Adrenal gland (tissue), 12 donors: ENCODE results near the gene MAD1L1. TPM values are rescaled to one million over a fixed set of nuclear protein-coding genes. Genes with fewer than 3 reads are reported as not detected.

Source experiments
- DNase-seq, 7 donors: peaks; one replicate each; pipeline ENCODE4 v3.0.0-alpha.2; 2019 to 2020
- H3K27ac ChIP-seq, 5 donors: fragments of 200-600 bp; sonication (generic) in 4 of 5; 1 replicate in 3 of 5; 2 replicates in 2 of 5; pipeline versions ENCODE4 v1.5.1 to v1.8.0; 2016 to 2020; ENCODE audit warnings: mild to moderate bottlenecking in 1 of 5
- H3K27me3 ChIP-seq: fragments of 200-600 bp; 2 replicates; pipeline ENCODE4 v1.8.0; 2021
- H3K36me3 ChIP-seq, 2 donors: fragments of 200-600 bp; replicated peaks in 1 of 2; 1 replicate in 1 of 2; 2 replicates in 1 of 2; pipeline versions ENCODE4 v1.5.1 to v1.8.0; 2018 to 2022
- H3K4me1 ChIP-seq, 2 donors: fragments of 200-600 bp; replicated peaks in 1 of 2; 1 replicate in 1 of 2; 2 replicates in 1 of 2; pipeline versions ENCODE4 v1.5.1 to v1.8.0; 2018 to 2021
- H3K4me3 ChIP-seq, 4 donors: fragments of 200-600 bp; sonication (generic) in 3 of 4; one replicate each; pipeline ENCODE4 v1.5.1; 2016 to 2018
- H3K9me3 ChIP-seq, 3 donors: fragments of 200-600 bp; sonication (generic) in 1 of 3; replicated peaks in 1 of 3; 1 replicate in 2 of 3; 2 replicates in 1 of 3; pipeline versions ENCODE4 v1.5.1 to v1.8.0; 2016 to 2021
- POLR2A ChIP-seq, 2 donors: fragments of 450-650 bp; IDR thresholded peaks; one replicate each; pipeline ENCODE4 v1.6.1; 2017; ENCODE audit warnings: antibody characterized with exemption in 2 of 2, mild to moderate bottlenecking in 2 of 2, moderate library complexity in 1 of 2
- WGBS, 4 donors: extraction: QIAGEN DNeasy Blood & Tissue Kit in 2 of 4; methylation state at CpG; one replicate each; pipeline versions ENCODE4 v1.1.5 to v1.1.7; 2013 to 2017; 5-methylcytosine and 5-hydroxymethylcytosine counted together
- intact Hi-C, 2 donors: fragments of 100-400 bp; cut with DNase I; formaldehyde crosslinking; loops; one replicate each; pipeline versions ENCODE4 v1.14.1 to v1.15.0; 2022 to 2023
- polyA plus RNA-seq, 3 donors: library from polyadenylated mRNA; stranded (reverse); fragments of 200-250 nt in 2 of 3; fragments of 350-450 nt in 1 of 3; fragmentation: Illumina TruSeq in 1 of 3; extraction: RNeasy Lipid Tissue Mini Kit (QIAGEN cat#74804) in 1 of 3; gene quantifications; one replicate each; pipeline ENCODE4 v1.2.3, GENCODE V29; 2013 to 2014
- total RNA-seq, 9 donors: library from RNA; depleted of rRNA in 4 of 9; stranded (reverse); fragments of >200 nt in 4 of 9; fragments of 120-200 nt in 1 of 9; fragmentation: NEBNext Ultra II Directional in 1 of 9; extraction: Animal tissue kit (Norgen Biotek cat#: 25700) in 1 of 9; gene quantifications; one replicate each; pipeline versions ENCODE4 v1.1.0 to v1.2.4, GENCODE V29; 2013 to 2023
- TF ChIP-seq, protein P1 (sequence below), 6 experiments: fragments of 450-650 bp in 4 of 6; fragments of 200-600 bp in 2 of 6; sonication (generic) in 1 of 6; IDR thresholded peaks; 1 replicate in 5 of 6; 2 replicates in 1 of 6; pipeline versions ENCODE4 v1.5.1 to v1.8.0; 2016 to 2021; ENCODE audit warnings: antibody characterized with exemption in 6 of 6, mild to moderate bottlenecking in 2 of 6, moderate library complexity in 1 of 6
- donor health status: healthy with polysubstance abuse.
- donor health status: Bipolar disorder and iron deficiency.
- donor health status: DM: yes; HTN: yes; CAD: no.
- donor health status: DM: no; HTN: no; CAD: no.
- donor health status: DM: no; HTN: no; CAD: no.
- donor health status: DM: yes; HTN: yes; CAD: no.

Gene MAD1L1
- total and polyA plus RNA-seq, 12 donors = 6.7 to 87.7 (median 28.9) TPM

DNA sequence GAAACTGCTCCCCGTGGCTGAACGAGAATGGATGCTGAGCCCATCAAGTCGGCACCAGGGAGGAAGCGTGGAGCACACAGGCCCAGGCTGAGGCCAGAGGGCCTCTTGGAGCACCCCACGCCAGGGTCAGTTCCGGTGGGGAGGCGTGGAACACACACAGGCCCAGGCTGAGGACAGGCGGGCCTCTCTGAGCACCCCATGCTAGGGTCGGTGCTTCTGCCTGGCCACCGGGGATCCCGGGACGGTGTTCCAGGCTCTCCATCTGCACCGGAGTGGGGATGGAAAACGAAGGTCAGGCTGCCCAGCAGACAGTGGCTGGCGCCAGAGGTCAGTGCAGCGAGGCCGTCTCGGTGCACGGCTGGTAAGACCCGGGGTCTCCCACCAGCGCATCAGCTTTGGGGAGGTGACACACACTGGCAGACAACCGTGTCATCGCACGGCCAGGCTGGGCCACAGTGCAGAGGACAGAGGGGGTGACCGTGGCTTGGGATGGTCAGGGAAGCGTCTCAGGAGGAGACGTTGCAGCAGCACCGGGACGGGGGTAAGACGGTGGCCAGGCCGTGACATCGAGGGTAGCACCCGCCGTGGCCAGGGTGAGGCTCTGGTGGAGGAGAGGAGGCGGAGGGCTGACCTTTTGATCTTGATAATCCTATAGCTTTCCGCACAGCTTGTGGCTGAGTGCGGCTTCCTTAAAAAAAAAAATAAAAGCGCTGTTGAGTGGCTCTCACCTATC is 358.7 kb downstream of the MAD1L1 start:
- intact Hi-C loops = loop anchor here in 1 of 2 donors (10.0 kb wide), 1 partner anchor 221 kb away; no protein-coding TSS in a partner anchor
- Histone ChIP-seq H3K27ac (no peak overlapping the region), H3K27me3 (no peaks in the 10 kb centered on the region), H3K9me3 (no peaks in the 10 kb centered on the region), H3K36me3 (no peaks in the 10 kb centered on the region), H3K4me1 (no peaks in the 10 kb centered on the region), H3K4me3 (no peak overlapping the region)
- TF ChIP-seq POLR2A (IDR thresholded peaks at IDR 0.05) = no peak
- TF ChIP-seq, protein P1, sequence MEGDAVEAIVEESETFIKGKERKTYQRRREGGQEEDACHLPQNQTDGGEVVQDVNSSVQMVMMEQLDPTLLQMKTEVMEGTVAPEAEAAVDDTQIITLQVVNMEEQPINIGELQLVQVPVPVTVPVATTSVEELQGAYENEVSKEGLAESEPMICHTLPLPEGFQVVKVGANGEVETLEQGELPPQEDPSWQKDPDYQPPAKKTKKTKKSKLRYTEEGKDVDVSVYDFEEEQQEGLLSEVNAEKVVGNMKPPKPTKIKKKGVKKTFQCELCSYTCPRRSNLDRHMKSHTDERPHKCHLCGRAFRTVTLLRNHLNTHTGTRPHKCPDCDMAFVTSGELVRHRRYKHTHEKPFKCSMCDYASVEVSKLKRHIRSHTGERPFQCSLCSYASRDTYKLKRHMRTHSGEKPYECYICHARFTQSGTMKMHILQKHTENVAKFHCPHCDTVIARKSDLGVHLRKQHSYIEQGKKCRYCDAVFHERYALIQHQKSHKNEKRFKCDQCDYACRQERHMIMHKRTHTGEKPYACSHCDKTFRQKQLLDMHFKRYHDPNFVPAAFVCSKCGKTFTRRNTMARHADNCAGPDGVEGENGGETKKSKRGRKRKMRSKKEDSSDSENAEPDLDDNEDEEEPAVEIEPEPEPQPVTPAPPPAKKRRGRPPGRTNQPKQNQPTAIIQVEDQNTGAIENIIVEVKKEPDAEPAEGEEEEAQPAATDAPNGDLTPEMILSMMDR (IDR thresholded peaks at IDR 0.05) = no peak
- no peak for DNase-seq
- WGBS, 4 donors = 93 to 96% (median 96%) methylated on average over 22 to 38 of the region's 38 CpGs

DNA sequence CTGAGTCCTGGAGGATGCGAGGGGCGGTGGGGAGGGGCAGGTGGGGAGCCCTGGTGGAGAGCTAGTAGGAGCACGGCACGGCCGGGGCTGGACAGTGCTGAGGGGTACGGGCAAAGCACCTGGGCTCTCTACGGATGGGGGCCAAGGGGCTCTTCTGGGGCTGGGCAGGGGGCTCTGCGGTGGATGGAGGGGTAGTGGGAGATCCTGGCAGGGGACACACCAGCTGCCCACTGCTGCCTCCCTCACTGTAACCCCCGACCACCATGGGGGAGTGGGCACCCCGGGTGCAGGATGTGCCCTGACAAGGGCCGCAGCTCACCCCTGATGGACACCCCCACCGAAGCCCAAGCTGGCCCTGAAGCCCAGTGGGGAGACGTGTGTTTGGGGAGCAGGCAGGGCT is 359.3 kb downstream of the MAD1L1 start:
- no peak for TF ChIP-seq POLR2A (IDR thresholded peaks at IDR 0.05)
- TF ChIP-seq, protein P1 (IDR thresholded peaks at IDR 0.05) = no peak
- intact Hi-C loops = loop anchor here in 1 of 2 donors (10.0 kb wide), 1 partner anchor 221 kb away; no protein-coding TSS in a partner anchor
- 96 to 100% (median 98%) methylated on average over 6 to 13 of the region's 13 CpGs for WGBS, 4 donors
- Histone ChIP-seq H3K4me3 (no peak overlapping the region), H3K4me1 (no peaks in the 10 kb centered on the region), H3K9me3 (no peaks in the 10 kb centered on the region), H3K27me3 (no peaks in the 10 kb centered on the region), H3K36me3 (no peaks in the 10 kb centered on the region), H3K27ac (no peak overlapping the region)
- no peak for DNase-seq

DNA sequence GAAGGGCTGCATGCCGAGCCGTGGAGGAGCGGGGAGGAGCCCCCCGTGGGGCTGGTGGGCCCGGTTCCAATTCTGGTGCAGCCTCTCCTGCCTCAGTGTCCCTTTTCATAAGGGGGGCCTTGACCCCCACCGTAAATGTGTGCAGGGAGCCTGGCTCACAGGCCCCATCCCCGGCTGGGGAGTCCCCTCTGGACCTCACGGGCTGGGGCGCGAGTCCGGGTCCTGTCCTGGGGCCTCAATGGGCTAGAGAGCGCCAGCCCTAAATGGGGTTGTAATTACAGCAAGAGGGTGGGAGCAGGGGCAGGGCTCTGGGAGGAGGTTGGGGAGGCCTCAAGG is 359.7 kb downstream of the MAD1L1 start:
- H3K9me3 ChIP-seq = no peaks in the 10 kb centered on the region
- H3K4me3 ChIP-seq = no peak overlapping the region
- no peak for DNase-seq
- 94 to 96% (median 95%) methylated on average over 10 to 12 of the region's 12 CpGs for WGBS, 4 donors
- intact Hi-C loops = loop anchor here in 1 of 2 donors (10.0 kb wide), 1 partner anchor 222 kb away; no protein-coding TSS in a partner anchor
- no peak overlapping the region for H3K27ac ChIP-seq
- H3K36me3 ChIP-seq = no peaks in the 10 kb centered on the region
- H3K27me3 ChIP-seq = no peaks in the 10 kb centered on the region
- TF ChIP-seq POLR2A (IDR thresholded peaks at IDR 0.05) = no peak
- TF ChIP-seq, protein P1 (IDR thresholded peaks at IDR 0.05) = no peak
- H3K4me1 ChIP-seq = no peaks in the 10 kb centered on the region

DNA sequence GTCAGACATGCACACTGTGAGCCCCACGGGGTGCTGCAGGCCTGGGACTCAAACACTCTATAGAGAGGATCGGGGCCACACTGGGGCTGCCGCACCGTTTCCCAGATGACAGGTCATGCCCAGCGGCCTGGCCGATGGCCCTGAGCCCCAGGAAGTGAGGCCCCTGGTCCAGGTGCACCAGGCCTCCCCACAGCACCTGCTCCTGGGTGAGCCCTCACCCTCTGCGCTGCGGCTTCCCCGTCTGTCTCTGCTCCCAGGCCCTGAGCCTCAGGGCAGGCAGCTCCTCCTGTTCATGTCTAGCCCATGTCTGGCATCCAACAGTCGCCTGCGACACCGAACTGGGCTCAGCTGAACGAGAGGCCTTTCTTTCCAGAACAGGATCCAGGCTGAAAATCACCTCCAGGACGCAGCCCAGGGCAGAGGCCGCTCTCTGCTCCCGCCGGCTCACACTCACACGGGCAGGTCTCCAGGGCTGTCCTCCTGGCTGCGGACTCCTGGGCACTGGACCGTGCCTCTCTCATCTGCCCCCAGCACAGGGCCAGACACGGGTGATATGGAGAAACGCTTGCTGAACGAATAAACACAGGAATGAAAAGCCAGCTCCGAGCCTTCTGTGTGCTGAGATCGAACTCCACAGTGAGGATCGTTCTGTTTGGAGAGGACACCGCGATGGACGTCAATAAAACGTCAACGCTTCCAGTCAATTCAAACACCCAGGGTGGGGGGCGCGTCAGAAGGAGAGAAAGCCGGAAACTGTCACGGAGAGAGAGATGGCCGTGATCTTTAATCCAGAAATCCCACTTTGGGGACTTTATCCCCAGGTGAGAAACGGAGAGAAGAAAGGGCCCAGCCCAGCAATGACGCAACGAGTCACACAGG is 360.3 kb downstream of the MAD1L1 start:
- intact Hi-C loops = loop anchor here in 1 of 2 donors (10.0 kb wide), 1 partner anchor 222 kb away; no protein-coding TSS in a partner anchor
- WGBS, 4 donors = 91 to 95% (median 93%) methylated on average over 30 to 39 of the region's 39 CpGs
- H3K27me3 ChIP-seq = no peaks in the 10 kb centered on the region

More for the DNA sequence above, 360.3 kb downstream of the MAD1L1 start:
- Histone ChIP-seq H3K4me3 (no peak overlapping the region), H3K9me3 (no peaks in the 10 kb centered on the region), H3K36me3 (no peaks in the 10 kb centered on the region), H3K27ac (no peak overlapping the region), H3K4me1 (no peaks in the 10 kb centered on the region)
- DNase-seq = no peak
- TF ChIP-seq, protein P1 (IDR thresholded peaks at IDR 0.05) = no peak
- TF ChIP-seq POLR2A (IDR thresholded peaks at IDR 0.05) = no peak
